ENCODE results near the gene ST3GAL5.
"Not testable (repeated sequence)": the region's sequence is repeated elsewhere in the genome, so short reads cannot be mapped to it uniquely, and the experiment has no call there.

The ST3GAL5 gene

DNA sequence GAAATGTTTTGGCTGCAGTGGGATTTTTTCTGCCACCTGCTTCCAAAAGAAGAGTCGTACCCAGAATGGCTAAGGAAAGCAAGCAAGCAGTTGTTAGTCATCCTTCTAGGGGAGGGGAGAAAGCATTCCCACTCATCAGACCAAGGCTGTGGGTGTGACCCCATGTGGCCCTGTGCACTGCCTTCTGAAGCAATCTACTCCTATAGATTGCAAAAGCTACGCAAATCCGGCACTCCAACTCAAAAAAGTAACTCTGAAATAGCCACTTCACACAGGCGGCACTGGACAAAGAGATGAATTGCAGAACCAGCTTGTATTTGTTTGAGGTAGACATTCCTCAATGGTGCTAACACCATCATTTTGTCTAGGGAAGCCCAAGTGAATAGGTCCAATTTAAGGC is 44.3 kb downstream of the ST3GAL5 start:
- H3K4me1 ChIP-seq (ENCODE audit: insufficient read depth, low read length) = no peaks in the 10 kb centered on the region
- no peak overlapping the region for H3K9ac ChIP-seq (ENCODE audit: low read depth, low read length)
- H3K9me3 ChIP-seq (ENCODE audit: insufficient read depth, low read depth, low read length) = no peaks in the 10 kb centered on the region
- no peaks in the 10 kb centered on the region for H3K27me3 ChIP-seq (ENCODE audit: insufficient read depth, low read length)
- 94% methylated on average over 4 of the region's 4 CpGs for WGBS
- no peak overlapping the region for H3K4me3 ChIP-seq (ENCODE audit: low read length)
- no peaks in the 10 kb centered on the region for H3K36me3 ChIP-seq (ENCODE audit: insufficient read depth, low read length)
- no peak overlapping the region for H3K27ac ChIP-seq (ENCODE audit: low read depth, low read length)

DNA sequence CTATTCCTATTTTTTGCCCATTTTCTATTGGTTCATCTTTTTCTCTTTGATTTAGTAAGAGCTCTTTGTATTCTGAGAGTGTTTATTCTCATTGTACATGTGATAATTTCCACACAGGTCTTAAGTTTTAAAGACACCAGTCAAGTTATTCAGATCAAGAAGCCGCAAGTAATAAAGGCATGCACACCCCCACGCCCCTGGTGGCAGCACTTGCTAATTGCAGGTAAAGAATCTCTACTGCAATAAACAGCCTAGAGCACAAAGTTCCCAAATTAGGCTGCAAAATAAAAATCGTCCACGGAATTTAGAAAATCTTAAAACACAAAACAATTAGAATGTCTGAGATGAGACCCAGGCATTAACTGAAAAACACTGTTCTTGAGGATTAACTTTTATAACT is 45.2 kb downstream of the ST3GAL5 start:
- H3K9me3 ChIP-seq (ENCODE audit: insufficient read depth, low read depth, low read length) = no peaks in the 10 kb centered on the region
- H3K9ac ChIP-seq (ENCODE audit: low read depth, low read length) = no peak overlapping the region
- H3K4me3 ChIP-seq (ENCODE audit: low read length) = no peak overlapping the region
- 37% methylated on average over 4 of the region's 4 CpGs for WGBS
- H3K4me1 ChIP-seq (ENCODE audit: insufficient read depth, low read length) = no peaks in the 10 kb centered on the region
- H3K27ac ChIP-seq (ENCODE audit: low read depth, low read length) = no peak overlapping the region
- H3K27me3 ChIP-seq (ENCODE audit: insufficient read depth, low read length) = no peaks in the 10 kb centered on the region
- no peaks in the 10 kb centered on the region for H3K36me3 ChIP-seq (ENCODE audit: insufficient read depth, low read length)

DNA sequence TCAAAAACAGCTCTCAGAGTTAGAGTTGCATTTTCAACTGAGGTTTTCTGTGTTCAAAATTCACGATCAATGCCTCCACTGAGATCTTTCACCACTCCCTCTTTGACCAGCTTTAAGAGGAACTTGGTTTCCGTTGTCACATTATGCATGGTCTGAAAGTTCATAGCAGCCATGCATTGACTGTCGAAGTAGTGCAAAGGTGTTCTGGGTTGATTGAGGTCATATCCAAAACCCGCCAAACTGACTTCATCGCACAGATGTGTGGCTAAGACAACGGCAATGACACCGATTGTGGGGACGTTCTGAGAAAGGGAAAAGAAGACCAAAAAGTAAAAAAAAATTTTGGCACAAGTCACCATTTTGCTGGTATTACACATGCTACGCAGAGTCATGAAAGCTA is 48.7 kb downstream of the ST3GAL5 start:
- no peaks in the 10 kb centered on the region for H3K9me3 ChIP-seq (ENCODE audit: insufficient read depth, low read depth, low read length)
- H3K27me3 ChIP-seq (ENCODE audit: insufficient read depth, low read length) = no peaks in the 10 kb centered on the region
- no peaks in the 10 kb centered on the region for H3K36me3 ChIP-seq (ENCODE audit: insufficient read depth, low read length)
- no peak overlapping the region for H3K4me3 ChIP-seq (ENCODE audit: low read length)
- no peaks in the 10 kb centered on the region for H3K4me1 ChIP-seq (ENCODE audit: insufficient read depth, low read length)
- no peak overlapping the region for H3K27ac ChIP-seq (ENCODE audit: low read depth, low read length)
- WGBS = 95% methylated on average over 9 of the region's 9 CpGs
- no peak overlapping the region for H3K9ac ChIP-seq (ENCODE audit: low read depth, low read length)

DNA sequence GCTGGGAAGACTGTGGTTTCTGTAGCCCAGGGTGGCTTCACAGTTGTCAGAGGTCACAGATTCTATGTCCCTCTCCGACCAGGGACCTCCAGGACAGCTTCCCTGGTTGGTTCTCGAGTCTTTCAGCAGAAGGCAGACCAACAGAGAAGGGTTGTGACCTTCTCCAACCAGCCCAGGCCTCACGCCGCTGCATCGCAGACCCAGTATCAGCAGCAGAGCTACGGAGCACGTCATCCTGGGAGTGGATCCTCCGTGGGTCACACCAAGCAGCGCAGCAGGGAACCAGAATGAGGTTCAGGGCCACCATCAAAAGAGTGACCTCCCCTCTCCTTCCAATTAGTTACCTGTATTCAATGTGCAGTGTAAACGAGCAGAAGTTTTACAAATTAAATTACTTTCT is 49.3 kb downstream of the ST3GAL5 start:
- H3K4me3 ChIP-seq (ENCODE audit: low read length) = no peak overlapping the region
- H3K9ac ChIP-seq (ENCODE audit: low read depth, low read length) = no peak overlapping the region
- H3K27ac ChIP-seq (ENCODE audit: low read depth, low read length) = no peak overlapping the region
- no peaks in the 10 kb centered on the region for H3K27me3 ChIP-seq (ENCODE audit: insufficient read depth, low read length)
- WGBS = 95% methylated on average over 10 of the region's 10 CpGs
- no peaks in the 10 kb centered on the region for H3K4me1 ChIP-seq (ENCODE audit: insufficient read depth, low read length)
- H3K36me3 ChIP-seq (ENCODE audit: insufficient read depth, low read length) = no peaks in the 10 kb centered on the region
- no peaks in the 10 kb centered on the region for H3K9me3 ChIP-seq (ENCODE audit: insufficient read depth, low read depth, low read length)

DNA sequence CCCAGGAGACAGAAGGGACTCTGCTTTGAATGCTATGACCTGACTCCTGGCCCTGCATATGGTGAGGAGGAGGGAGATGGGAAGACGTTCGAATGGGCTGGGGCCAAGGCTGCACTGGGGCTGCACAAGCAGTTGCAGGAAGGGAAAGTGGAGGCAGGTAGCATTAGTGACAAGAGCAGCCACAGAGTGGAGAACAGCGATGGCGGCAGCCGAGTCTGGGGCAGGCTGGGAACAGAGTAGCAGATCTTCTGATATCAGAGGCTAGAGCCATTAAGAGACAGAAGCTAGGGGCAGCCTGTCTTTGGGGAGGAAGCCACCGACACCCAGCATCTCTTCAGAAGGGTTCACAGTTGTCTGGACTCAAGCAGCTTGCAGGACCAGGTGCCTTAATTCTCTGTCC is 50.1 kb downstream of the ST3GAL5 start:
- 95% methylated on average over 6 of the region's 6 CpGs for WGBS
- Histone ChIP-seq H3K9ac (ENCODE audit: low read depth, low read length) (no peak overlapping the region), H3K36me3 (ENCODE audit: insufficient read depth, low read length) (no peaks in the 10 kb centered on the region)

DNA sequence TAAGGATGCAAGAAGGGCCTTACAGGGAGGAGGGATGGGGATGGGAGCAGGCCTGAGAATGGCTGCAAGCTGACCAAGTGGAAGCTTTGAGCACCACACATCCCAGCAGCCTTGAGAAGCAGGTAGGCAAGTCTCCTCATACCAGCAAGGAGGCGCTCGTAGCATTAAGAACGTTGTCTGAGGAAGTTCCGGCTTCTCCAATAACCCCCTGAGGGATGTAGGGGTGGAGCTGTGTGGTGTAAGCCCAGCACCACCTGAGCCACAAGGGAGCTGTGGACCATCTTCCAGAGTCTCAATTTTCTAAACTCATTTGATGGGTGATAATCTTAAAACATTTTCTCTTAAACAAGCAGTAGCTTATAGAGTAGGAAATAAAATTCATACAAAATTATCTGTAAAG is 50.6 kb downstream of the ST3GAL5 start:
- H3K27me3 ChIP-seq (ENCODE audit: insufficient read depth, low read length) = no peaks in the 10 kb centered on the region
- H3K9me3 ChIP-seq (ENCODE audit: insufficient read depth, low read depth, low read length) = no peaks in the 10 kb centered on the region
- H3K27ac ChIP-seq (ENCODE audit: low read depth, low read length) = no peak overlapping the region
- no peak overlapping the region for H3K4me3 ChIP-seq (ENCODE audit: low read length)
- H3K9ac ChIP-seq (ENCODE audit: low read depth, low read length) = no peak overlapping the region
- 72% methylated on average over 4 of the region's 4 CpGs for WGBS
- no peaks in the 10 kb centered on the region for H3K4me1 ChIP-seq (ENCODE audit: insufficient read depth, low read length)
- H3K36me3 ChIP-seq (ENCODE audit: insufficient read depth, low read length) = no peaks in the 10 kb centered on the region

More for the DNA sequence above, 50.1 kb downstream of the ST3GAL5 start:
- H3K27me3 ChIP-seq (ENCODE audit: insufficient read depth, low read length) = no peaks in the 10 kb centered on the region
- H3K27ac ChIP-seq (ENCODE audit: low read depth, low read length) = no peak overlapping the region
- H3K4me1 ChIP-seq (ENCODE audit: insufficient read depth, low read length) = no peaks in the 10 kb centered on the region
- H3K4me3 ChIP-seq (ENCODE audit: low read length) = no peak overlapping the region
- H3K9me3 ChIP-seq (ENCODE audit: insufficient read depth, low read depth, low read length) = no peaks in the 10 kb centered on the region

DNA sequence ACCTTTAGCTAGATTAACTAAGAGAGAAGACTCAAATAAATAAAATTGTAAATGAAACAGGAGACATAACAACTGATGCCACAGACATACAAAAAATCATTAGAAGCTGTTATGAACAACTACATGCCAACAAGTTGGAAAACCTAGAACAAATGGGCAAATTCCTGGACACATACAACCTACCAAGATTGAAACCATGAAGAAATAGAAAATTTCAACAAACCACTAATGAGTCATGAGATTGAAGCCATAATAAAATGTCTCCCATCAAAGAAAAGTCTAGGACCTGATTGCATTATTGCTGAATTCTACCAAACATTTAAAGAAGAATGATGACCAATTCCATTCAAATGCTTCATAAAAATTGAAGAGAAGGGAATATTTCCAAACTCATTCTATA is 54.3 kb downstream of the ST3GAL5 start:
- H3K4me1 ChIP-seq (ENCODE audit: insufficient read depth, low read length) = no peaks in the 10 kb centered on the region
- no peaks in the 10 kb centered on the region for H3K36me3 ChIP-seq (ENCODE audit: insufficient read depth, low read length)
- H3K9me3 ChIP-seq (ENCODE audit: insufficient read depth, low read depth, low read length) = no peaks in the 10 kb centered on the region
- H3K27ac ChIP-seq (ENCODE audit: low read depth, low read length) = no peak overlapping the region
- H3K9ac ChIP-seq (ENCODE audit: low read depth, low read length) = no peak overlapping the region
- no peaks in the 10 kb centered on the region for H3K27me3 ChIP-seq (ENCODE audit: insufficient read depth, low read length)
- H3K4me3 ChIP-seq (ENCODE audit: low read length) = no peak overlapping the region

DNA sequence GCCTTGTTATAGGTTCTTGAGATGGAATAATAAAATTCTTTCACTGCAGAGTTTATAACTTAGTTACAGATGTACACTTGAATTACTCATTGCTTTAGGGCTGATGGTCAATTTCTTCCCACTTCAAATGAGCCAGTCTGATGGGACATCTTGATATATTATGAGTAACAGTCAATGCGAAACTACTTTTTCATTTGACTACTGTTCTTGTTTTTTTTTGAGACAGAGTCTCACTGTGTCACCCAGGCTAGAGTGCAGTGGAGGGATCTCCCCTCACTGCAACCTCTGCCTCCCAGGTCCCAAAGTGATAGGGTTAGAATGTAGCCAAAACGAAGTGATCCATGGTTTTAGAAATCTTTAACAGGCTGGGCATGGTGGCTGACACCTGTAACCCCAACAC is 57.1 kb downstream of the ST3GAL5 start:
- Histone ChIP-seq H3K4me1 (ENCODE audit: insufficient read depth, low read length) (0 out of 2 replicates have a peak, but pooled peaks cover 4% of the 10 kb centered on the region), H3K27me3 (ENCODE audit: insufficient read depth, low read length) (no peaks in the 10 kb centered on the region), H3K9ac (ENCODE audit: low read depth, low read length) (no peak overlapping the region), H3K36me3 (ENCODE audit: insufficient read depth, low read length) (no peaks in the 10 kb centered on the region), H3K9me3 (ENCODE audit: insufficient read depth, low read depth, low read length) (no peaks in the 10 kb centered on the region), H3K27ac (ENCODE audit: low read depth, low read length) (no peak overlapping the region), H3K4me3 (ENCODE audit: low read length) (no peak overlapping the region)
- WGBS = 100% methylated on average over 2 of the region's 2 CpGs

DNA sequence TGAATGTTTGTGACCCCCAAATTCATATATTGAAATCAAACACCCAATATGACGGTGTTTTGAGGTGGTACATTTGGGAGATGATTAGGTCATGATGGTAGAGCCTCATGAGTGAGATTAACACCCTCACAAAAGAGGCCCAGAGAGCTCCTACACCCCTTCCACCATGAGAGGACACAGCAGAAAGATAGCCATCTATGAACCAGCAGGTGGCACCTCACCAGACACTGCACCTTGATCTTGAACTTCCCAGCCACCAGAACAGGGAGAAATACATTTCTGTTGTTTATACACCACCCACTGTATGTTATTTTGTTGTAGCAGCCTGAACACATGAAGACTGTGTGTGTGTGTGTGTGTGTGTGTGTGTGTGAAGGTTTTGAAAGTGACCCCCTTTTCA is 58.1 kb downstream of the ST3GAL5 start:
- Histone ChIP-seq H3K36me3 (ENCODE audit: insufficient read depth, low read length) (no peaks in the 10 kb centered on the region), H3K9me3 (ENCODE audit: insufficient read depth, low read depth, low read length) (no peaks in the 10 kb centered on the region), H3K27me3 (ENCODE audit: insufficient read depth, low read length) (no peaks in the 10 kb centered on the region), H3K9ac (ENCODE audit: low read depth, low read length) (no peak overlapping the region), H3K4me3 (ENCODE audit: low read length) (no peak overlapping the region), H3K4me1 (ENCODE audit: insufficient read depth, low read length) (0 out of 2 replicates have a peak, but pooled peaks cover 4% of the 10 kb centered on the region), H3K27ac (ENCODE audit: low read depth, low read length) (no peak overlapping the region)
- no CpG with 5 or more reads among the region's 1 CpG for WGBS

DNA sequence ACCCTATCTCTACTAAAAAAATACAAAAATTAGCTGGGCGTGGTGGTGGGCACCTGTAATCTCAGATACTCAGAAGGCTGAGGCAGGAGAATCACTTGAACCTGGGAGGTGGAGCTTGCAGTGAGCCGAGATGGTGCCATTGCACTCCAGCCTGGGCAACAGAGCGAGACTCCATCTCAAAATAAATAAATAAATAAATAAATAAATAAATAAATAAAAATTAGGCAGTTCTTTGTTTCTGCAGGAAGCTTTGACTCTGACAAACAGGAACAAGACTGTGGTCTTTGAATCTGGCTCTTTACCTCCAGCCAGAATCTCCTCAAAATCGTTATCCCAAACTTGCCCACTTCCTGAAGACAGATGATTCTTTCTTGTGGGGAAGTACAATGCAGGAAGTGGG is 59.4 kb downstream of the ST3GAL5 start:
- H3K36me3 ChIP-seq (ENCODE audit: insufficient read depth, low read length); H3K9ac ChIP-seq (ENCODE audit: low read depth, low read length); H3K27ac ChIP-seq (ENCODE audit: low read depth, low read length); H3K4me1 ChIP-seq (ENCODE audit: insufficient read depth, low read length); H3K27me3 ChIP-seq (ENCODE audit: insufficient read depth, low read length); H3K9me3 ChIP-seq (ENCODE audit: insufficient read depth, low read depth, low read length); H3K4me3 ChIP-seq (ENCODE audit: low read length): not testable (repeated sequence)
- WGBS = 92% methylated on average over 2 of the region's 4 CpGs

DNA sequence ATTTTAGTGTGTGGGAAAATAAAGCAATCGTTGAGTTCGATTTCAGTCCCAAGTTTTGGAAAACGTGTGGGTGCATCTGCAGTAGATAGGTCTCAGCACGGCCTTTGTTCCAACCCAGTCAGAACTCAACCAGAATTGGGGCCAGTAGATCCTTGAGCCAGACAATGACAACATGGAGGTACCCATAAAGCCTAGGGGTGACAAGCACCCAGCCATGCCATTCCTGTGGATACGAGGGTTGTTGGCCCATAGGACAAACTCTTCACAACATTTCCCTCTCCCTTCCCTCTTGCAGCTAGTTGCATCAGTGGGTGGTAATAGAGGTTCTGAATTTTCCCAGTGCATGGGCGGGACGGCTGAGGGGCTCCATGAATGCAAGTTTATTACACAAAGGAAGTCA is 60.1 kb downstream of the ST3GAL5 start:
- no peak overlapping the region for H3K9ac ChIP-seq (ENCODE audit: low read depth, low read length)
- WGBS = 90% methylated on average over 5 of the region's 7 CpGs
- H3K27ac ChIP-seq (ENCODE audit: low read depth, low read length) = no peak overlapping the region
- H3K9me3 ChIP-seq (ENCODE audit: insufficient read depth, low read depth, low read length) = no peaks in the 10 kb centered on the region
- no peaks in the 10 kb centered on the region for H3K36me3 ChIP-seq (ENCODE audit: insufficient read depth, low read length)
- no peak overlapping the region for H3K4me3 ChIP-seq (ENCODE audit: low read length)
- H3K27me3 ChIP-seq (ENCODE audit: insufficient read depth, low read length) = no peaks in the 10 kb centered on the region
- H3K4me1 ChIP-seq (ENCODE audit: insufficient read depth, low read length) = 0 out of 2 replicates have a peak, but pooled peaks cover 4% of the 10 kb centered on the region

DNA sequence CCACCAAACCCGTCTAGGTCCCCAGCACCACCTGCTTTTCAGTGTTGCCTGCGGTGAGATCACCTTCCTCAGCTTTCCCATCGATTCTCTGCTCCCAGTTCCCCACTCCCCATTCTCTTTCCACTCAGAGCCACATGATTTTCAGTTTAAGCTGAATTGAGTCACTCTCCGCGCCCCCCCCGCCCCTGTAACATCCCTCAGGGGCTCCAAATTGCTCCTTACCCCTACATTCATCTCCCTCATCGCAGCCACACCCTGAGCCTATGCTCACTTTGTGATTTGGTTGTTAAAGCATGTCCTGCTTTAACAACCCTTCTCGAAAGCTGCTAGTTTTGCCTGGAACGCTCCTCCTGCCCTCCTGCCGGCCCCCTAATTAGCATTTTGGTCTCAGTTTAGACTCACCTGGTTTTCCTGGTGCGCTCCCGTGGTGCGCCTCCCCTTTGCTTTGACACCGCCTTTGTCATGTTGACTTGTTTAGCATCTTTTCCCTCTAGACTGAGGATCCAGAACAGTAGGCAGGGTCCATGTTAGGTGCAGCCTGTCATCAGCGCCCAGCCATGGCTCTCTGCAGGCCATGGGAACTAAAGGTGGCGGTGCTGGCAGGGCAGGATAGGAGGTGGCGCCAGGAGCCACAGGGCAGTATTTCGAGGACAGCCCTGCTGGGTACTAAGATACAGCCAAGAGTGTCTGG is 60.8 kb downstream of the ST3GAL5 start:
- no peaks in the 10 kb centered on the region for H3K9me3 ChIP-seq (ENCODE audit: insufficient read depth, low read depth, low read length)
- no peaks in the 10 kb centered on the region for H3K36me3 ChIP-seq (ENCODE audit: insufficient read depth, low read length)
- H3K9ac ChIP-seq (ENCODE audit: low read depth, low read length) = no peak overlapping the region
- WGBS = 72% methylated on average over 18 of the region's 18 CpGs
- H3K4me3 ChIP-seq (ENCODE audit: low read length) = no peak overlapping the region
- 0 out of 2 replicates have a peak, but pooled peaks cover 4% of the 10 kb centered on the region for H3K4me1 ChIP-seq (ENCODE audit: insufficient read depth, low read length)
- H3K27ac ChIP-seq (ENCODE audit: low read depth, low read length) = no peak overlapping the region
- H3K27me3 ChIP-seq (ENCODE audit: insufficient read depth, low read length) = no peaks in the 10 kb centered on the region

Data from HUES64 (cell line).